Right cardiac atrium (tissue), 5 donors: Measurements from ENCODE around the gene CDH16. TPM values are rescaled to one million over a fixed set of nuclear protein-coding genes. Genes with fewer than 3 reads are reported as not detected.

Experiments
- ATAC-seq, 2 donors: fragments of 200-7000 bp; cut with Tn5 transposase; one replicate each; pipeline versions ENCODE4 v1.8.0 to v1.9.1; 2020; ENCODE audit warnings: moderate library complexity in 2 of 2, mild to moderate bottlenecking in 1 of 2
- DNase-seq, 3 donors: peaks; one replicate each; pipeline ENCODE4 v3.0.0-alpha.2; 2020
- H3K27ac ChIP-seq: one replicate; pipeline ENCODE4 v1.5.1; 2013; ENCODE audit warnings: mild to moderate bottlenecking, low read length, control low read depth, moderate library complexity
- H3K27me3 ChIP-seq: one replicate; pipeline ENCODE4 v1.6.1; 2013; ENCODE audit not compliant: control insufficient read depth, insufficient read depth
- H3K4me1 ChIP-seq: one replicate; pipeline ENCODE4 v1.6.1; 2013; ENCODE audit warnings: low read length; ENCODE audit not compliant: control insufficient read depth, insufficient read depth
- H3K4me3 ChIP-seq: one replicate; pipeline ENCODE4 v1.5.1; 2013; ENCODE audit warnings: low read length, control low read depth
- H3K9me3 ChIP-seq: one replicate; pipeline ENCODE4 v1.6.1; 2013; ENCODE audit warnings: low read length; ENCODE audit not compliant: control insufficient read depth
- whole genome bisulfite sequencing: extraction: QIAGEN DNeasy Blood & Tissue Kit; methylation state at CpG from one replicate; pipeline ENCODE4 v1.1.7; 2013; 5-methylcytosine and 5-hydroxymethylcytosine counted together
- intact Hi-C, 4 donors: fragments of 100-400 bp; cut with DNase I; formaldehyde crosslinking; loops; one replicate each; pipeline versions ENCODE4 v1.11.0 to v1.14.0; 2022 to 2023
- polyA plus RNA-seq: library from polyadenylated mRNA; stranded (reverse); fragments of 200-250 nt; gene quantifications from one replicate; pipeline ENCODE4 v1.2.3, GENCODE V29; 2013
- total RNA-seq, 4 donors: library from RNA; stranded (reverse); fragmentation: NEBNext Ultra II Directional; extraction: Animal tissue kit (Norgen Biotek cat#: 25700); gene quantifications; one replicate each; pipeline ENCODE4 v1.2.1, GENCODE V29; 2021
- donor health status: healthy with polysubstance abuse.
- donor health status: DM: no; HTN: yes; CAD: no.
- donor health status: DM: no; HTN: no; CAD: no.
- donor health status: DM: no; HTN: yes; CAD: no; lungs with severe emphysema.
- donor health status: DM: yes; HTN: yes; CAD: no.

CDH16 gene
- total and polyA plus RNA-seq, 5 donors = 0.38 to 0.97 (median 0.57) TPM

- H3K27me3 ChIP-seq = no peaks in the 10 kb centered on the region
- intact Hi-C loops = no loop called here
- no peaks in the 10 kb centered on the region for H3K9me3 ChIP-seq
- peaks cover 1% of the 10 kb centered on the region for H3K4me1 ChIP-seq
- no peak overlapping the region for H3K27ac ChIP-seq
- 92% methylated on average over 3 of the region's 3 CpGs for WGBS
- H3K4me3 ChIP-seq = no peak overlapping the region
- DNase-seq = peak in 1 of 3 donors; percentile 49
- no peak for ATAC-seq
Measured at GRCh38 chr16:66908116-66908515, 10.6 kb downstream of the CDH16 start.

DNA sequence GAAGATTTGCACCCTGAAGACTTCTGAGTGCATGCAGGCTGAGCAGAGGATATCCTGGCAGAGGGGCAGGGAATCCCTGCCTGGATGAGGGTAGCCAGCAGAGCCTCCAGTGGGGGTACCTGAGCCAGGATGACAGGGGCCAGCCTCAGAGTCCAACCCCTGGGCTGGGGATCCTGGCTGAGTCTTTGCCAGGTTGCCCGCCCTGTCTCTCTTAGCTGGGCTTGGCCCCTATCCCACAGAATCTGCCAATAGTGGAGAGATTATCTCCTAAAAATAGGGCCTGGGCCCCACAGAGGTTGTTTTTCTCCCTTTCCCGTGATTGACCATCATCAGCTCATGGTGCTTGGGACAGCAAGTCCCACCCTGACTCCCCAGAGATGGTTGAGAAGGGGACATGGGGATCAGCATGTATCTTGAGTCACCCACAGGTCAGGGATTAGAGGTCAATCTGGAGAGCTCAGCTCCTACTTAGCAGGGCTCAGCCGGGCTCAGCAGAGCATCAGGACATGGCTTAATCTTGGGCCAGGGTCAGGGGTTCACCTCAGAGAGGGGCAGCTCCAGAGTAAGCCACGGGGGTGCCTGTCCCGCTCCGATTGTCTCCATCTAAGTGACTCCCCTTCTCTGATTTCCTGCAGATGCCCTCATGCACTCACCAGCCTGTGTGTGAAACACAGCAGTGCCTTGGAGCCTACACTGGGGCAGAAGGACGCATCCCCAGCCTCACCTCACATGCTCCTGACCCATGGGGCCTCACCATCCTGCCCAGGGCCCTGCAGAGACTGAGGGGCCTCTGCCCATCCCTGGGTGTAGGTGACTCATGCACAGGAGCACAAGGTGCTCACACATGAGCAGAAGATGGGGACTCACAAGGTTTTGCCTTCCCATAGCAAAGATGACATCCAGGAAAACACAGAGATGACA is 11.5 kb downstream of the CDH16 start:
- no peaks in the 10 kb centered on the region for H3K9me3 ChIP-seq
- no peaks in the 10 kb centered on the region for H3K27me3 ChIP-seq
- no peak overlapping the region for H3K4me3 ChIP-seq
- DNase-seq = peak in 2 of 3 donors; percentile 70 to 71
- H3K4me1 ChIP-seq = peaks cover 3% of the 10 kb centered on the region
- ATAC-seq = peak in 1 of 2 donors; percentile 13
- peak overlapping the region; percentile 86 for H3K27ac ChIP-seq
- WGBS = 43% methylated on average over 7 of the region's 7 CpGs
- intact Hi-C loops = no loop called here

DNA sequence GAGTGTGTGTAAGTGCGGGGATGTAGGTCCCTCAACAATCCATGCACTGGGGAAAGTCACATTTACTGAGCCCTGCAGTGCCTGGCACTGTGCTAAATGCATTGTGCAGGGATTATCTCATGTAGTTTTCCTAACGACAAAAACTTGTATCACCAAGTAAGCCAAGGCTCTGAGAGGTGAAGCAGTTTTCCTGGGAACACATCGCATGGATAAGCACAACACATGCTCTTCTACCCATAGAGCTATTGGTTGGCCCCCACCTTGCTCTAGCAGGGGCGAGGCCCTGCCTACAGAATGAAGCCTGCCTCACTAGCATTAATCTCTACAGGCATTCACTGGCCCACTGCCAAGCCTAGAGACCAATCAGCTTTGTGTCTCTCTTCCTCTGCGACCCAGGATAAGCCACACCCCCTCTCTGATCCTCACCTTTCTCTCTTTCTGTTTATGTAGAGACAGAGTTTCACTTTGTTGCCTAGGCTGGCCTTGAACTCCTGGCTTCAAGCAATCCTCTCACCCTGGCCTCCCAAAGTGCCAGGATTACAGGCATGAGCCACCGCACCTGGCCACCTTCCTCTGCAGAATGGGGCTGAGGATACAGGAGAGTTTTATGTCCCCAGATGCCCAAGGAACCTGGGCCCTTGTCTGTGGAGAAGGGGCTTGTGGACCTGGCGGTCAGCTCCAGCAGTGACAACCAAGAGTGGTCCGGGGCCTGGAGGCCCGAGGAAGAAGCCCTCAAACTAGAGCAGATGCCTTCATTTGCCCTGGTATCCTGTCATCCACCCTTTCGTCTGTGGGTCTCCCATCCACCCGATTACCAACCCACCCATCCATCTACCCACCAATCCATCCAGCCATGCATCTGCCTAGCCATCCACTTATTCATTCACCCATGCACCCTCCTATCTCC is 12.8 kb downstream of the CDH16 start:
- Histone ChIP-seq H3K9me3 (no peaks in the 10 kb centered on the region), H3K27me3 (no peaks in the 10 kb centered on the region), H3K27ac (peak overlapping the region; percentile 92), H3K4me3 (no peak overlapping the region), H3K4me1 (peaks cover 15% of the 10 kb centered on the region)
- intact Hi-C loops = no loop called here
- 62% methylated on average over 11 of the region's 11 CpGs for WGBS
- peak in 1 of 2 donors; percentile 27 for ATAC-seq
- peak; percentile 58 to 86 (median 86) for DNase-seq

DNA sequence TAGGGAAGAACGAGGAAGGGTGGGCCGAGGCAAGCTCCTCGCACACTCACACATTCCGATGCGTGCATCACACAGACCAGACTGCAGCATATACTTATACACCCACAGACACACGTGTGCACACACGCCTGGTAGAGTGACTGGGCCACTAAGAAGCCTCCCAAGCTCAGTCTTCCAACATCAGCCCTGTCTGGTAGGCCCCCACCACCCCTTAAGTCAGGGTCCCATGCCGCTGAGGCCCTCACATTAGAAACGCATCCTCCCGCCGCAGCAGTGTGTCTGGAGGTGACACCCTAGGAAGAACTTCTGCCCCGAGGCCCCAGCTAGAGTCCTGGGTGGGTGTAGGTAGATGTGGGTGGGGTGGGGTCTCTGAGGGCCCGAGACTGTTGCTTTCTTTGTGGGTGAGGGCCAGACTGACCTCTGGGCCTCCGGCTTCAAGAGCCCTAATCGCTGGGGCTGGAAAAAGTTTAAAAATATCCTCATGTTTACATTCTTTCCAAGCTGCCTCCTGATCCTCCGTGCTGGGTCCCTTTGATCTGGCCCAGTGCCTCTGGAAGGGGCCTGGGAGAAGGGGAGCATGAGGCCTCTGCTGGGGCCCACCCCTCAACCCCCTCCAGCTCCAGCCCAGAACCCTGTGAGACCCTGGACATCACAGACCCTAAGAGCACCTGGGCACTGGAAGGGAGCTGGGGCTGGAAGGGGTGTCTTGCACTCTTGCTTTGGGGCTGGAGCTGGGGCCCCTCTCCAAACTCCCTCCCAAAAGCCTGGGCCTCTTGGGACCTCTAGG is 13.6 kb downstream of the CDH16 start:
- Histone ChIP-seq H3K27ac (peak overlapping the region; percentile 92), H3K4me3 (peak overlapping the region; percentile 4), H3K4me1 (peaks cover 21% of the 10 kb centered on the region), H3K27me3 (no peaks in the 10 kb centered on the region), H3K9me3 (no peaks in the 10 kb centered on the region)
- intact Hi-C loops = no loop called here
- DNase-seq = peak in 2 of 3 donors; percentile 58 to 69
- 41% methylated on average over 16 of the region's 16 CpGs for WGBS
- ATAC-seq = peak in 1 of 2 donors; percentile 3

DNA sequence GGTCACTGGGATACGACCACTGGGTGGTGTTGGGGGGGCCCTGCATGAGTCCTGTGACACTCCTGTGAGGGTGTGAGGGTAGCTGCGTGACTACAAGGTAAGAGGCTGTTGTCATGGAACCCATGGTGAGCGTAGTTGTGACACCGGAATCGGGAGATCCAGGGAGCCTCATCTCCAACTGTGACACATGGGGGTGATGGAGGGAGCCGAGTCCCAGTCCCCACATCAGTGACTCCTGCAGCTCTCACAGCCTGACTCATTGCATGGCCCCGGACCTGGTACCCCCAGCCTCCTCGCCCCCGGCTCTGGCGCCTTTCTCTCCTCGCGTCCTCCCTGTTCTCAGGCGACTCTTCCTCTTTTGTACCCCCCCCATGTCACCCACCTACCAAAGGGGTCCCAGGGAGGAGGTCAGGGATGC is 14.2 kb downstream of the CDH16 start:
- peaks cover 24% of the 10 kb centered on the region for H3K4me1 ChIP-seq
- intact Hi-C loops = no loop called here
- WGBS = 70% methylated on average over 13 of the region's 13 CpGs

DNA sequence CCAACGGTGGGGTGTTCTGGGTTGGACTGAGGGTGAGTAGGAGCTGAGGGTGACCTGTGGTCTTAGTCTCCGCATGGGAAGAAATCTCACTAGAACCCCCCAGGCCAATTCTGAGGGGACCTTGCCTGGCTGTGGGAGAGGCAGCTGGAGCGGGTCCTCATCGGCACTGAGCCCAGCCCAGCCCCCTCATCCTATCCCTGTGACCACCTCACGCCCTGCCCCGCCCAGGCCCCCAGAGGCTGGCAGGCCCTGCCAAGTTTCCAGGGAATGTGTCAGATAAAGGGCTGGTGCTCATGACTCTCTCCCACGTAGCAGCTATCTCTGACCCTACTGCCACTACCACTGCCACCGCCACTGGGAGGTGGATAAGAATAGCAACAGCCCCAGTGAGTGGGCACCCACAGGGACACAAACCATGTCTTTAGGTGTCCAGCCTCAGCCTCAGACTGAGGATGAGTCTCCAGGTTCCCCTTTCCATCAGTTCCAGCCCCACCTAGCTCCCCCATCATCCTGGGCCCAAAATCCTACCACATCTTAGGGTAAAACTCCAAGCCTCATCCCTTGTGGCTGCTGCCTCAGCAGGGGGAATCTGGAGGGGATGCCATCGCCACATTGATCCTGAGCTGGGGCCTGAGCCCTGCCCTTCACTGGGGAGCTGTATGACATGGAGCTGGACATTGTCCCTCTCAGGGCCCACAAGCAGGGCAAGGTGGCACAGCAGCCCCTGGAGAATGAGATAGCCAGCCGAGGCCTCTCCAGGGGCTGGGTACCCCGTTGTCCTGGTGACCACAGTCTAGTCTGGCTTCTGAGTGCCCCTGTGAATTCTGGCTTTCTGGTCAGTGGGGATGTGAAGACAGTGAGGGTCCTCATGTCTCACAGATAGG is 14.9 kb downstream of the CDH16 start:
- WGBS = 57% methylated on average over 11 of the region's 11 CpGs
- peaks cover 28% of the 10 kb centered on the region for H3K4me1 ChIP-seq
- ATAC-seq (peak; percentile 72 to 75), DNase-seq (peak; percentile 76 to 90 (median 87))
- H3K9me3 ChIP-seq = no peaks in the 10 kb centered on the region
- no peaks in the 10 kb centered on the region for H3K27me3 ChIP-seq
- intact Hi-C loops = no loop called here
- H3K4me3 ChIP-seq = no peak overlapping the region
- H3K27ac ChIP-seq = peak overlapping the region; percentile 92

More for the DNA sequence above, 14.2 kb downstream of the CDH16 start:
- Histone ChIP-seq H3K27ac (peak overlapping the region; percentile 92), H3K4me3 (peak overlapping the region; percentile 4), H3K27me3 (no peaks in the 10 kb centered on the region), H3K9me3 (no peaks in the 10 kb centered on the region)
- no peak for ATAC-seq
- DNase-seq = peak in 1 of 3 donors; percentile 55

DNA sequence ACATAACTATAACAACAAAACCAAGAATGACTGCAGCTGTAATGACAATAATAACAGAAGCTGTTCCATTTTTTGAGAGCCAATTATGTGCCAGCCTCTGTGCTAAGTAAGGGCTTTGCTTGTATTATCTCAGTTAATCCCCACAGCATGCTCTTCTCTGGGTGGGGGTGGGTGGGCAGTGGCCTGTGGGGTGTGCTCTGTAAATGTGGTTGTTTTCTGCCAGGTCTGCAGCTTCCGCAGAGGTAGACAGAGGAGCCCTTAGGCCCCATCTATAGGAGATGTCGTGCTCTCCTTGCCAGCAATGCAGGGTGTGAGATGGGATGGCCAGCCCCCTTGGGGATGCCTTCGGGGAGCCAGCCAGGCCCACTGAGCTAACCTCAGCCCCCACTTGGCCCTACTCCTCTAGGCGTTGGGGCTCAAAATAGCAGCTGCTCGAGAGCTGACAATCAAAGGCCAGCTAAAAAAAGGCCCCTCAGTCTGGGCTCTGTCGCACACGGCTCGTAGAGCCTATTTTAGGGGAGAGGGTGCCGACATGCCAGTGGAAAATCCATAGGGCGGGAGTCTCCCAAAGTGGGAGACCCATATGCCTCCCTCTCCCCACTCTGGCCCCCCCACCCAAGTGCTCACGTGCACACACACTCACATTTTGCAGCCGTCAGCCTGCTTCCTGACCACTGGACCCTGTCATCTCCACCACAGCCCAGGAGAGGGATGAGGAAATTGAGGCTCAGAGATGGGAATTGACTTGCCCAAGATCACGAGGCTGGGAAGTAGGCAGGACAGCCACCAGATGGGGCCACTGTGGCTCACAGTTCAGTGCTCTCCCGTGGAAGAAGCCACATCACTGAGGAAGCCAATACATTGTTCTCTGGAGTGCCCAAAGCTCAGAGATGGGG is 15.8 kb downstream of the CDH16 start:
- no peaks in the 10 kb centered on the region for H3K9me3 ChIP-seq
- WGBS = 48% methylated on average over 14 of the region's 14 CpGs
- H3K27me3 ChIP-seq = no peaks in the 10 kb centered on the region
- H3K4me3 ChIP-seq = no peak overlapping the region
- peaks cover 28% of the 10 kb centered on the region for H3K4me1 ChIP-seq
- intact Hi-C loops = no loop called here
- DNase-seq = peak; percentile 65 to 84 (median 78)
- ATAC-seq = peak; percentile 54 to 56
- H3K27ac ChIP-seq = peak overlapping the region; percentile 82

DNA sequence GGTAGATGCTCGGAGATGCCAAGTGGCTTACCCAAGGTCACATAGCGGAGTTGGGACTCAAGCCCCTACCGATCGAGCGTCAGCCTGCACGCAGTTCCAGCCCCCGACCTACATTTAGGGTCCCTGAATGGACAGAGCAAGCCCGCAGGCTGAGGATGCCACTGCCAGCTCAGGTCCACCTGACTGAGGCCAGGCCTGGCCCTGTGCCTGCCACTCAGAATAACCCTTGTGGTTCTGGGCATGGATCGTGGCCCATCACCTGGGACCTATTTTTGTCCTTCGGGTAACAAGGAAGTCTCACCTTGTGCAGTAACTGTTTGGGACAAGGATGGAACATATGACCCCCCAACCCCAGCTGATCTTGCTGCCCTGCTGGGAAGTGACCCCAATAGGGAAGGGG is 17.1 kb downstream of the CDH16 start:
- Histone ChIP-seq H3K4me1 (peaks cover 28% of the 10 kb centered on the region), H3K4me3 (no peak overlapping the region), H3K9me3 (no peaks in the 10 kb centered on the region), H3K27me3 (no peaks in the 10 kb centered on the region), H3K27ac (peak overlapping the region; percentile 98)
- intact Hi-C loops = no loop called here
- 75% methylated on average over 10 of the region's 10 CpGs for WGBS
- DNase-seq (peak in 1 of 3 donors; percentile 70), ATAC-seq (no peak)
